COR-L47 (cell line): ENCODE results near the gene RUNX1.
A peak's percentile ranks its signal among the peaks of the same experiment; 100 is the strongest.

Experiments used
- DNase-seq: peaks from one replicate; lab custom pipeline; 2025; lab: John Stamatoyannopoulos, UW

The RUNX1 gene

DNA sequence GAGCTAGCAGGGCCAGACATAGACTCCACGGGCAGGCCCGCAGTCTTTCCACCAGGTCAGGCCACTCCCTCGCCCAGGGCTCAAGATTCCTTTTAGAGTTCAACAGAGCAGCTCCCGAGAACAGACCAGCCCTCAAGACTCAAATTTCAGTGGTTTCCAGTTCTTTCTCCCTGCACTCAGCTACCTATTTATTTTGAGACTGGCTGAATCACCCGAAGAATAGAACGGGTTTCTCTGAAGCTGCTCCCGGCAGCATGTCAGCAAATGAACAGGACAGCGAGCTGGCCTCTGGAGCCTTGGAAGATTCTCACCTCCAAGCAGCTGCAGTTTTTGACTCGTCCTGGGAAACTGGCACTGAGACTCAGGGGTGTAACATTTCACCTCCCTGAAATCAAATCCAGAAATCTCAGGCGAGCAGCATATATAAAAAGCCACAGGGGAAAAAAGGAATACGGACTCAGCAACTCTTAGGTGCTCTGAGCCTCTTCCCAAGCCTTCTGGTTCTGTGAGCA is 202.4 kb downstream of the RUNX1 start:
- DNase-seq: no peak

DNA sequence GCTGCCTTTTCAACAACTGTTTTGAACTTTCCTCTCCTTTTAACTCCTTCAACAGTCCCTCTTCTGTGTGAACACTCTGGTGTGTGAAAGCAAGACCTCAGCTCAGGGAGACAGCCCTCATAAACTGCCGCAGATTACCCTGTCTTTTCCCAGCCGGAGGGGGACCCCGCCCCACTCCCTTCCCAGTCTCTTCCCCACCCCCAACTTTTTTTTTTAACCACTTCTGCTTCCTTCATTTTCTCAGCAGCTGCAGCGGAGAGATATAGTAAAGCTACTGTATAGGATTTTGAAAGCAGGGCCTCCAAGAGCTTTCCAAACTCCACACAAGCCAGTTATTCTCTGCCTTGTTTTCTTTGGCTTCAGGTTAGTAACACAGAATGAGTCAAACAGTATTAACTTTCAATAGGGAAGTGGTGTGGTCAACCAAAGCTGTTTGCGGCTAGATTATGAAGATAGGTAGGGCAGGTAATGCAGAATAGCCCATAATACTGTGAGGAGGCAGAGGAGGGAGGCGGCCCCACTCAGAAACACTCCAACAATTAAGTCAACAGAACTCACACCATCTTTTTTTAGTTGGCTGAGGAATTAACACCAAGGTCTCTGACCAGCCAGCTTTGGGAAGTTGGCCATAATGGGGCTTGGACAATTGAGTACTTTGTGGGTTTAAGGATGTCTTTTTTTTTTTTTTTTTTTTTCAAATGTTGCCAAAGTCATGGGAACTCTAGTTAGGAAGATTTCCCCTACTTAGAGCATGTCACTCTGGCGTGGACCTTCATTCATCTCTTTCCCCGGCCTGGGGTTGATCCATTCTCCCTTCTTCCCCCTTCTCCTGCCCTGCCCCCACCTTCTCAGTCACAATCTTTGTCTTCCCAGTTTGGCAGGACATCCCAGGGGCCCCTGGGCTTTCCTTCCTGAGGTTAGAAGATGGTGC is 203.3 kb downstream of the RUNX1 start:
- DNase-seq: no peak

- peak; percentile 83 for DNase-seq
Measured at GRCh38 chr21:34844924-34845238, 204.2 kb downstream of the RUNX1 start.

DNA sequence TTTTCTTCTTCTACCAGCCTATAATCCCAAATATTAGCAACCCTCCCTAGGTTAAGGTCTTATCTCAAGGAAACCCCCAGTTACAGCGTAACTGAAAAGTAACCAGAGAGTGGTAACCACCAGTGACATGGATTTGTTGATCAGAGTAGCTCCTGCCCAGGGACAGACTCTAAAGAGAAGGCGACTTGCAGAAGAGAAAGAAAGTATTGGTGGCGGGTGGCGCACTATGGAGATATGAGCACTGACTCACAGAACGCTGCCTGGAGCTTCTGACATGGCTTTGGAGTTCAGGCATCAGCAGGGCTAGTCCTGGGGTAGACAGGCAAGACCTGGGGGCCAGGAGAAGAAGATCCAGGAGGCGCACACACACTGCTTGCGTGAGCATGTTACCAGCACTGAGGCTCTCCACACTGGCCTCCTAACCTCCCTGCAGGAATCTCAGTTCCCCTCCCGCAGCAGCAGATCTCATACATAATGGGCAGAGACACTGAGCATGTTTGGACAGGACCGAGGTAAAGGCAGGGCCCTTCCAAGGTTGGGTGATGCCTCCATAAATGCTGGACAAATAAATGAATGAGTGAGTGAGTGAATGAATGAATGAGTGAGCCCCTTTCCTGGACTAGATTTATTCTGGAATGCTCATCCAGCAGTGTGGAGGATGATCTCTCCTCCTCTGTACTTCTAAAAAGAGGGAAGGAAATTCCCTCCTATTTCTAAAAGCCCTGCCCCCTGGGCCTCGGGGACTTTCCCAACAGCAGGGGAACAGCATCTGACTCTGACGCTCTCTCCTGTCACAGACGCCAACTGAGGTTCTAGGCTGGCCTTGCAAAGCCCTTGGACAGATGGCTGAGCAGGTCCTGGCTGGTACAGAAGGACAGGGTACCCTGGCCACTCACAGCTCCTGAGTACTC is 204.8 kb downstream of the RUNX1 start:
- DNase-seq: no peak

DNA sequence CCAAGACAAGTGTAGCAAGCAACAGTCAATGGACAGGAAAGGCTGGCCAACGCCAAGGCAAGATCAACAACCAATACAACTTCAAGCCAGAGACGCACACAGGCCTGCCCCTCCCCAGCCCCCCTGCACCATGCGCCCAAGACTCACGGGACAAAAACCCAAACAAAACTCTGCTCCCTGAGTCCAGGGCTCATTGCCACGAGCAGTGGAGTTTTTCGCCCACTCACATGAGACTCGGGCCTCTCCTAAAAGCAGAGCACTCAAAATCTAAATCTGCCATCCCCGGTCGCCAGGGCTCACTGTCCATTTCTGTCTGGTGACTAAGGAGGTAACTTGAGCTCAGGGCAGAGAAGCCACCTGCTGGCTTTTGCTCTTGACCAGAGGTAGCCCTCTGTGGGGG is 205.5 kb downstream of the RUNX1 start:
- no peak for DNase-seq

- DNase-seq: no peak
Measured at GRCh38 chr21:34841154-34841553, 207.9 kb downstream of the RUNX1 start.

DNA sequence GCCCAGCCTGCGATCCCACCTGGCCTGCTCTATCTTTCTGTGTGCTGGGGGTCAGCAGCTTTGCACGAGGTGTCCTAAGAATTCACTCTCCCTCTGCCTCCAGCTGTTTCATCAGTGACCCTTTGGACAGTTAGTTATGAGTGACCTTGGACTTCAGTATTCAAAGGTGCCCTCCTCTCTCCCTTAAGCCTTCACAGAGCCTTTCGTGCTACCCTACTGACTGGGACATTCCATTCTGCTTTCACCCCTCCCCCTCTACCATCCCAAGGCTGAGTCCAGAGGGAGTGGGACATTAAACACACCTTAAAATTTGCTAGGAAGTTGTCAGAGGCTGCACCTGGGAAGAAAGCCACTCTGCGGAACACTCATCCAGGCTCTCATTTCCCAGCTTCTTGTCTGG is 208.4 kb downstream of the RUNX1 start:
- DNase-seq: no peak

GRCh38 chr21:34838956-34839820 is 209.9 kb downstream of the RUNX1 start:
- no peak for DNase-seq

DNA sequence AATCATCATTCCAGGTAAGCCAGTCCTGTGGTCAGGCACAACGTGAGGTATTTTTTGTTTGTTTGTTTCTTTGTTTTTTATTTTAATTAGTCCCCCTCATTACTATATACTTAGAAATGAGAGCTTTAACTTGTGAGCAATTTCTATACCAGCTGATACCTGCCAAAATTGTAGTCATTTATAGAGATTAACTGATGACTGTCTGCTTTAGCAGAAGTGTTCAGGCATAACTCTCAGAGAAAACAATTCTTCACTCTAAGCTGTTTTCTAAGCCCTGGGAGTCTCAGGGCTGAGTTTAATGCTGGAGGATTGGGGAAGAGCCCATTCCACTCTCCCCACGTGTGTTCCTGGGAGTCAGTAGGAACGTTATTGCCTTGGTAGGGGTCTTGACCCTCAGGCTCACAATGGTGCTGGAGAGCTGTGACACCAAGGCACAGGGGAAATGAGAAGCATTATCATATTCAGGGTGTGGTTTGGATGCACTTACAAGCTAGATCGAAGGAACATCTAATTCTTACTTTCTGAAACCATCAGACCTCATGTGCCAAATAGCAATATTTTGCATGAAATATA is 212.1 kb downstream of the RUNX1 start:
- DNase-seq: no peak

DNA sequence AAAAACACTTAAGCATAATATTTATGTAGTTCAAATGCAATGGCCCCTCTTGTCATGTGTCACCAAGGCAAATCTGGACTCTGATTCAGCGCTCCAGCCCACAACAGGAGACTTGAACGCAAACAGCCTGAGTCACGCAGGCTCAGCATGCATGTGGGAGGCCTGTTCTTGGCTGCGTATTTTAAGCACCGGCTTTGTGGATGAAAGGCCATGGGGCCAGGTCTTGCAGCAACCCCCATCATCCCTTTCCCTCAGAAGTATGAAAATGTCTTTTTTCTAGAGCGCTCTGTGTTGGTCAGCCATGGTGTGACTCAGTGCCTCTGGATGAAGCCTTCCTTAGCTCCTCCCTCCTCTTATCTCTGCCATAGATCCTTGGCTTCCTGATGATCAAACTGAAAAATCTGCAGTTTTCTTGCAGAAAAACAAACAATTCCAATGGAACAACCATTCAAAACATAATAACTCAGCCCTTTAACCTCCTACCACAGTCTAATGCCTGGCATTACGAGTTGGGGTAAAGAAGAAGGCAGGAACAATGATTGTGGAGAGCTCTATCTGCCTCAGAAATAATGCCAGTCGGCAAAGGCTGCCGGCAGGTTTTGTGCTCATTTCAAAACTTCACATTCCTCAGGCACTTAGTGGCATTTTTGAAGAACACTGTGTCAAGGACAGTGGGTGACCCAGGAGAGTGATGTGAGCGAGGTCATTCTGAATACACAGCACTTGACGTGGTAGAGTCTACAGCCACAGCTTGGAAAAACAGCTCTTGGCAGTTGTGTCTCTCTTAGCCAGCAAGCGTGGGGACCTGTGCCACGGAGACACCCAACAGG is 212.8 kb downstream of the RUNX1 start:
- no peak for DNase-seq

GRCh38 chr21:34835526-34835925 is 213.6 kb downstream of the RUNX1 start:
- no peak for DNase-seq

- peak; percentile 22 for DNase-seq
Measured at GRCh38 chr21:34834852-34835501, 214.1 kb downstream of the RUNX1 start.

DNA sequence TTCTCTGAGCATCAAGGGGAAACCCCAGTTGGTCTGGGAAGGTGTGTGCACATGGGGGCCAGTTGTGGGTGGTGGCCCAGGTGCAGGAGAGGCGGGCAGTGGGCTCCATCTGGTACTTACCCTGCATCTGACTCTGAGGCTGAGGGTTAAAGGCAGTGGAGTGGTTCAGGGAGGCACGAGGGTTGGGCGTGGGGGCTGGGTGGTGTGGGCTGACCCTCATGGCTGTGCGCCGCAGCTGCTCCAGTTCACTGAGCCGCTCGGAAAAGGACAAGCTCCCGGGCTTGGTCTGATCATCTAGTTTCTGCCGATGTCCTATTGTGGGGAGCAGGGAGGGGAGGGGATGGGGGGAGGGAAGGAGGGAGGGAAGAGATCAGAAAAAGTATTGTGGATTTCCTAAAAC is 214.8 kb downstream of the RUNX1 start:
- DNase-seq: no peak

GRCh38 chr21:34833465-34833864 is 215.6 kb downstream of the RUNX1 start:
- DNase-seq: no peak

DNA sequence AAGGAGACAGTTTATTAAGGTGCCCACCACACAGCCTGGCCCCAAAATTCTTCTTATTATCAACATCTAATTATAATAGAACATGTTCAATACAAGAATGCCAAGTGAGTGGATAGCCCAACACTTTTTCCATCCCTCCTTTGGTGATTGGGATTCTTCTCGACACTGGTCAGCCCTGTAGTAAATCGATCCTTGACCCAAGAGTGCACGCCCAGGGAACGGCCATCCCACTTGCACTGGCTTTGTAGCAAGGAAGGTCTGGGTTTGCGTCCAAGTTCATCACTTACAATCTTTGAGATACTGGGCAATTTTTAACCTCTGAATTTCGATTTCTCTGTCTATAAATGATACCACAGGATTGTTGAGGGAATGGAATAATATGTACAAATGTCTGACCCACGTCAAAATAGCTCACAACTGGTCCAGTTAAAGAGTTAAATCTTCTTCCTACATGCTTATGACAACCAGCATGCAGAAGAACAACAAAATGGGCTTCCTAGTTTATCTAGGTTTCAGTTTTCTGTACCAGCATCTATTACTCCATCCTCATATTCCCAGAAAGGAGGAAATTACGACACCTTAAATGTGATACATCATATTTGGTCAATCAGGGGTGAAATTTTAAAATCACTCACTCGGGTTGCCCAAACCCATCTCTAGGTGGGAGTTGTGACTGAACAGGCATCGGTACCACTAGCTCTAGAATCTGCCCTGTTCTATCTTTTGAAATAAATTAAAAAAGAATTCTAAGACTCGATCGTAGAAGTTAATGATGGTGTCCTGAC is 218.5 kb downstream of the RUNX1 start:
- DNase-seq: no peak

DNA sequence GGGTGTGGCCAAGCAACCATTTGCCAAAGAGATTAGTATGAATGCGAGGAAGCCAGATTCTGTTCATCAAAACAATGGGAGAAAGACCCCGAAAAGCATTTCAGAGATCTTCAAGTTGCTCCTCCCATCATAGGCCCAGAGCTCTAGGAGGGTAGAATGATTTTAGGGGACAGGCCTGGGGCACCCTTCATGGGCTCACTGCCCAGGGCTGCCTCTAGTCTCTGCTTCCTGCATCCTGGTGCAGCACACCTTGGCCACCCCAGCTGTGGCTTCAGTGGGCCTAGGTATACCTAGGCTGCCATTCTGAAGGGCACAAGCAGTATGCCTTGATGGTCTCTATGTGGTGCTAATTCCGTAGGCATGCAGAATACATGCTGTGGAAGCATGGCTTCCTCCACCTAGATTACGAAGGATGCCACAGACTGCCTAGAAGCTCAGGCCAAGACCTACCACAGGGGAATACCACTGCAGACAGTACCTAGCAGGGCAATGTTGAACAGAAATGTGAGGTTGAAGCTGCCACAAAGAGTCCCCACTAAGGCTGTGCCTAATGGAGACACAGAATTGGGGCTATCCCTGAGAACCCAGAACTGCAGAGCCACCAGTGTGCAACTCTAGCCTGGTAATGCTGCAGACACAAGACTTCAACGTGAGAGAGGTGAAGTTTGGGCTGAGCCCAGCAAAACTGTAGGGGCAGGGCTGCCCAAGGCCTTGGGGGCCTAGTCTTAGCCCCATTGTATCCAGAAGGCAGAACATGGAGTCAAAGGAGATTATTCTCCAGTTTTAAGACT is 221.5 kb downstream of the RUNX1 start:
- no peak for DNase-seq

DNA sequence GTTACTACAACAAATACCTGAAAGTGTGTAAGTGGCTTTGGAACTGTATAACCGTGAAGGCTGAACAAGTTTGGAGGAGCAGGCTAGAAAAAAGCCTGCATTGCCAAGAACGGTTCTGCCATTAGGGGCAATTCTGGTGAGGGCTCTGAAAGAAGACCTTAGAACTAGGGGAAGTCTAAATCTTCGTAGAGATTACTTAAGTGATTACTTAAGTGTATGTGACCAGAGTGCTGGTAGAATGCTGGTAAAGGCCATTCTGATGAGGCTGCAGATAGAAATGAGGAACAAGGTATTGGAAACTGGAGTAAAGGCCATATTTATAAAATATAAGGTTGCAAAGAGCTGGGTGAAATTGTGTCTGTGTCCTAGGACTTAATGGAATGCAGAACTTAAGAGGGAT is 222.3 kb downstream of the RUNX1 start:
- no peak for DNase-seq

DNA sequence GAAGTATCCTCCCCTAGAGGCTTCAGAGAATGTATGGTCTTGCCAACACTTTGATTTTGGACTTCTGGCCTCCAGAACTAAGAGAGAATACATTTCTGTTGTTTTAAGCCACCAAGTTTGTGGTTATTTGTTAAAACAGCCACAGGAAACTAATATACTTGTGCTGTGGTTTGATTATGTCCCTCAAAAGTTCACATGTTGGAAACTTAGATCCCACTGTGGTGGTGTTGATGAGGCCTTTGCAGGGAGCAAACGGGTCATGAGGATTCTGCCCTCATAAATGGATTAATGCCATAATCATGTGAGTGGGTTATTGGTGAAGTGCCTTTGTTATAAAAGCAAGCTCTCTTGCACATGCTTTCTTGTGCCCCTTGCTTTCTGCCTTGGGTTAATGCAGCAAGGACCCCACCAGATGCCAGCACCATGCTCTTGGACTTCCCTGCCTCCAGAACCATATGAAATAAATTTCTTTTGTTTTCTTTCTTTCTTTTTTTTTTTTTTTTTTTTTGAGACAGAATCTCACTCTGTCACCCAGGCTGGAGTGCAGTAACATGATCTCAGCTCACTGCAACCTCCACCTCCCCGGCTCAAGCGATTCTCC is 223.1 kb downstream of the RUNX1 start:
- no peak for DNase-seq
